ENCODE measurements around the gene NXPH3. TPM values are rescaled to one million over a fixed set of nuclear protein-coding genes. Genes with fewer than 3 reads are reported as not detected.

The NXPH3 gene
- total and polyA plus RNA-seq, 2 of the 13 experiments (the other 11 are each of a cell fraction or from before 2014, with no cell fraction given) = 0.04 to 0.58 TPM

- no peak for DNase-seq (ENCODE audit: low spot score)
- no peak for FAIRE-seq
- Histone ChIP-seq H3K9me3 (ENCODE audit: low read length) (no peaks in the 10 kb centered on the region), H3K4me3 (replicated peaks in 1 of 3; ENCODE audit: insufficient read depth in 1 of 3, low read depth in 2 of 3, low read length in 3 of 3) (no peak overlapping the region), H3K27me3 (ENCODE audit: control insufficient read depth in 1 of 2, insufficient read depth in 2 of 2, low read length in 2 of 2) (peaks cover 4 to 50% of the 10 kb centered on the region in 2 experiments), H4K20me1 (ENCODE audit: insufficient read depth, low read length) (no peaks in the 10 kb centered on the region), H3K27ac (ENCODE audit: extremely low read length, insufficient read depth, low read length) (no peak overlapping the region), H3K79me2 (ENCODE audit: insufficient read depth, low read length) (no peaks in the 10 kb centered on the region), H3K9ac (ENCODE audit: insufficient read depth, low read depth, low read length) (no peak overlapping the region), H3K36me3 (replicated peaks in 1 of 2; ENCODE audit: control insufficient read depth in 1 of 2, insufficient read depth in 2 of 2, low read length in 2 of 2) (no peaks in the 10 kb centered on the region), H3K4me2 (ENCODE audit: low read depth, low read length) (no peak overlapping the region), H3K4me1 (ENCODE audit: insufficient read depth, low read length) (no peaks in the 10 kb centered on the region), H2AFZ (ENCODE audit: low read length) (no peak overlapping the region)
- 0% methylated on average over 3 of the region's 3 CpGs for WGBS (ENCODE audit: low lambda C conversion rate)
- TF ChIP-seq PRPF4 (IDR thresholded peaks at IDR 0.05; ENCODE audit: low read depth, low read length, poor library complexity, severe bottlenecking) (no peak), REL (CRISPR knock-in tag; conservative IDR thresholded peaks at IDR 0.05) (no peak), REPIN1 (CRISPR knock-in tag; IDR thresholded peaks at IDR 0.05; ENCODE audit: borderline replicate concordance, low read depth) (no peak)
- no peak for ATAC-seq
- in situ Hi-C loops (cut with HindIII; ENCODE audit: extremely low pct_ligation_motif_present, low pct_unique_long_range_greater_than_20kb) = loop anchor here (10.0 kb wide), 1 partner anchor 229 kb away; no protein-coding TSS in a partner anchor
- ChIA-PET POLR2A (no interaction called here), CTCF (ENCODE audit: low intra/inter-chr PET ratio, low total read pairs) (no interaction called here)
- intact Hi-C loops (cut with micrococcal nuclease; ENCODE audit: unreplicated experiment) = no loop called here
- no TSS peak for BruUV-seq (replicated peaks)
Observed at GRCh38 chr17:49543860-49544259, 31.8 kb upstream of the NXPH3 start.

GRCh38 chr17:49545007-49545660 lies 30.5 kb upstream of the NXPH3 start:
- no peak for ATAC-seq
- POLR2A ChIA-PET = no interaction called here
- CTCF ChIA-PET (ENCODE audit: low intra/inter-chr PET ratio, low total read pairs) = no interaction called here
- no peak overlapping the region for H2AFZ ChIP-seq (ENCODE audit: low read length)
- in situ Hi-C loops (cut with HindIII; ENCODE audit: extremely low pct_ligation_motif_present, low pct_unique_long_range_greater_than_20kb) (loop anchor here (5.0 to 10.0 kb wide), 2 partner anchors 108 to 230 kb away; no protein-coding TSS in a partner anchor), intact Hi-C loops (cut with micrococcal nuclease; ENCODE audit: unreplicated experiment) (no loop called here)
- H3K9ac ChIP-seq (ENCODE audit: insufficient read depth, low read depth, low read length) = no peak overlapping the region
- BruUV-seq (replicated peaks) = no TSS peak
- H3K4me3 ChIP-seq (replicated peaks in 1 of 3; ENCODE audit: insufficient read depth in 1 of 3, low read depth in 2 of 3, low read length in 3 of 3) = no peak overlapping the region
- no peaks in the 10 kb centered on the region for H3K4me1 ChIP-seq (ENCODE audit: insufficient read depth, low read length)
- H3K36me3 ChIP-seq (replicated peaks in 1 of 2; ENCODE audit: control insufficient read depth in 1 of 2, insufficient read depth in 2 of 2, low read length in 2 of 2) = no peaks in the 10 kb centered on the region
- H3K27ac ChIP-seq (ENCODE audit: extremely low read length, insufficient read depth, low read length) = no peak overlapping the region
- no peak overlapping the region for H3K4me2 ChIP-seq (ENCODE audit: low read depth, low read length)
- no peaks in the 10 kb centered on the region for H4K20me1 ChIP-seq (ENCODE audit: insufficient read depth, low read length)
- WGBS (ENCODE audit: low lambda C conversion rate) = 23% methylated on average over 8 of the region's 8 CpGs
- no peaks in the 10 kb centered on the region for H3K79me2 ChIP-seq (ENCODE audit: insufficient read depth, low read length)
- H3K27me3 ChIP-seq (ENCODE audit: control insufficient read depth in 1 of 2, insufficient read depth in 2 of 2, low read length in 2 of 2) = peaks cover 4 to 59% of the 10 kb centered on the region in 2 experiments
- H3K9me3 ChIP-seq (ENCODE audit: low read length) = no peaks in the 10 kb centered on the region
- no peak for FAIRE-seq
- DNase-seq (ENCODE audit: low spot score) = no peak
- no peak for TF ChIP-seq KDM4B (CRISPR knock-in tag; IDR thresholded peaks at IDR 0.05)
- TF ChIP-seq GTF3A (CRISPR knock-in tag; conservative IDR thresholded peaks at IDR 0.05) = no peak
- no peak for TF ChIP-seq ZBED4 (CRISPR knock-in tag; IDR thresholded peaks at IDR 0.05; ENCODE audit: borderline replicate concordance)
- TF ChIP-seq ZNF780A (CRISPR knock-in tag; IDR thresholded peaks at IDR 0.05) = no peak
- TF ChIP-seq ZFX (CRISPR knock-in tag; IDR thresholded peaks at IDR 0.05; ENCODE audit: low read depth) = no peak
- TF ChIP-seq GFI1 (CRISPR knock-in tag; IDR thresholded peaks at IDR 0.05; ENCODE audit: borderline replicate concordance) = no peak
- TF ChIP-seq REST (IDR thresholded peaks at IDR 0.05; ENCODE audit: borderline replicate concordance in 1 of 2, low read depth in 1 of 2, low read length in 2 of 2) = no peak

Measured in HepG2 (cell line).